ENCODE data around the gene MYADML2. TPM values are rescaled to one million over a fixed set of nuclear protein-coding genes. Genes with fewer than 3 reads are reported as not detected.
"Not testable (repeated sequence)": the region's sequence is repeated elsewhere in the genome, so short reads cannot be mapped to it uniquely, and the experiment has no call there.

Gene MYADML2
- total RNA-seq, 2 experiments from 2014 or later = not detected

GRCh38 chr17:81954131-81955057 is 7.4 kb upstream of the MYADML2 start:
- no peaks in the 10 kb centered on the region for H3K9me3 Mint-ChIP-seq
- TF ChIP-seq CTCF (IDR thresholded peaks at IDR 0.05) = no peak
- no peak overlapping the region for H3K27ac Mint-ChIP-seq
- no peaks in the 10 kb centered on the region for H3K36me3 Mint-ChIP-seq (ENCODE audit: low read depth)
- intact Hi-C loops (cut with DNase I, micrococcal nuclease) = no loop called here
- no peak overlapping the region for H3K4me3 Mint-ChIP-seq
- no peak overlapping the region for H3K27ac ChIP-seq (ENCODE audit: low read depth in 1 of 2, low read length in 2 of 2)
- H3K4me1 ChIP-seq (ENCODE audit: insufficient read depth, low read length) = peaks cover 14% of the 10 kb centered on the region
- no peaks in the 10 kb centered on the region for H3K4me1 Mint-ChIP-seq (ENCODE audit: low read depth)
- ChIA-PET CTCF (interaction anchor here (1.2 kb wide), 1 partner anchor 66 kb away, joined by 3 read pairs; no protein-coding TSS in a partner anchor), POLR2A (no interaction called here)
- peaks cover 12 to 16% of the 10 kb centered on the region in 2 experiments for H3K27me3 ChIP-seq (ENCODE audit: control insufficient read depth in 1 of 2, insufficient read depth in 2 of 2, low read length in 2 of 2)
- H3K36me3 ChIP-seq (ENCODE audit: insufficient read depth, low read length) = no peaks in the 10 kb centered on the region
- peaks cover 0 to 4% of the 10 kb centered on the region in 2 experiments for H3K9me3 ChIP-seq (ENCODE audit: control insufficient read depth in 1 of 2, insufficient read depth in 1 of 2, low read length in 2 of 2)
- H3K27me3 Mint-ChIP-seq = peaks cover 9% of the 10 kb centered on the region
- no peak overlapping the region for H3K4me3 ChIP-seq (ENCODE audit: low read length)
- ATAC-seq (ENCODE audit: poor library complexity) = no peak
- no peak for DNase-seq

GRCh38 chr17:81953443-81953842 is 6.4 kb upstream of the MYADML2 start:
- POLR2A ChIA-PET; H3K27me3 ChIP-seq (ENCODE audit: control insufficient read depth in 1 of 2, insufficient read depth in 2 of 2, low read length in 2 of 2); H3K27ac Mint-ChIP-seq; H3K4me3 ChIP-seq (ENCODE audit: low read length); H3K9me3 ChIP-seq (ENCODE audit: control insufficient read depth in 1 of 2, insufficient read depth in 1 of 2, low read length in 2 of 2); CTCF ChIA-PET; H3K4me3 Mint-ChIP-seq; intact Hi-C loops (cut with DNase I, micrococcal nuclease); H3K36me3 Mint-ChIP-seq (ENCODE audit: low read depth); ATAC-seq (ENCODE audit: poor library complexity); H3K27ac ChIP-seq (ENCODE audit: low read depth in 1 of 2, low read length in 2 of 2); H3K9me3 Mint-ChIP-seq; H3K27me3 Mint-ChIP-seq; H3K4me1 ChIP-seq (ENCODE audit: insufficient read depth, low read length); DNase-seq; H3K36me3 ChIP-seq (ENCODE audit: insufficient read depth, low read length); H3K4me1 Mint-ChIP-seq (ENCODE audit: low read depth): not testable (repeated sequence)

- intact Hi-C loops (cut with DNase I, micrococcal nuclease) = no loop called here
- Histone ChIP-seq H3K36me3 (ENCODE audit: insufficient read depth, low read length) (no peaks in the 10 kb centered on the region), H3K4me3 (ENCODE audit: low read length) (no peak overlapping the region), H3K9me3 (ENCODE audit: control insufficient read depth in 1 of 2, insufficient read depth in 1 of 2, low read length in 2 of 2) (peaks cover 0 to 4% of the 10 kb centered on the region in 2 experiments), H3K27me3 (ENCODE audit: control insufficient read depth in 1 of 2, insufficient read depth in 2 of 2, low read length in 2 of 2) (peaks cover 0 to 2% of the 10 kb centered on the region in 2 experiments), H3K4me1 (ENCODE audit: insufficient read depth, low read length) (peaks cover 8% of the 10 kb centered on the region), H3K27ac (ENCODE audit: low read depth in 1 of 2, low read length in 2 of 2) (no peak overlapping the region)
- ATAC-seq (ENCODE audit: poor library complexity) (no peak), DNase-seq (peak in 1 of 14 experiments; percentile 25)
- no peak for TF ChIP-seq CTCF (IDR thresholded peaks at IDR 0.05)
- no peak overlapping the region for H3K27ac Mint-ChIP-seq
- H3K9me3 Mint-ChIP-seq = no peaks in the 10 kb centered on the region
- no peaks in the 10 kb centered on the region for H3K4me1 Mint-ChIP-seq (ENCODE audit: low read depth)
- H3K4me3 Mint-ChIP-seq = no peak overlapping the region
- ChIA-PET CTCF (no interaction called here), POLR2A (no interaction called here)
- no peaks in the 10 kb centered on the region for H3K27me3 Mint-ChIP-seq
- no peaks in the 10 kb centered on the region for H3K36me3 Mint-ChIP-seq (ENCODE audit: low read depth)
These were observed 5.8 kb upstream of the MYADML2 start for GRCh38 chr17:81952792-81953228.

Measured in CD4-positive, alpha-beta T cell (primary cell).